A673 (cell line): ENCODE data around the gene ATP2C1. TPM values are rescaled to one million over a fixed set of nuclear protein-coding genes. Genes with fewer than 3 reads are reported as not detected.

ENCODE experiments used
- BruUV-seq: library from RNA; stranded (reverse); fragments of 400-500 nt; replicated peaks from 2 replicates; lab custom pipeline; 2021; lab: Mats Ljungman, UMichigan
- CTCF ChIA-PET: fragments of 300-600 bp; sonication (Branson Sonifier 250); formaldehyde crosslinking; loops from one replicate; lab custom pipeline; 2022; ENCODE audit warnings: antibody characterized with exemption; lab: Charles Lee
- POLR2A ChIA-PET: fragments of 300-600 bp; sonication (Branson Sonifier 250); formaldehyde crosslinking; loops from one replicate; lab custom pipeline; 2022; ENCODE audit warnings: antibody characterized with exemption; ENCODE audit not compliant: low non-redundant PET; lab: Charles Lee
- DNase-seq: peaks from one replicate; pipeline ENCODE4 v3.0.0-alpha.2; 2015; ENCODE audit warnings: low spot score
- H3K27ac ChIP-seq: fragments of 200-600 bp; sonication (generic); 2 replicates; pipeline ENCODE4 v1.5.1; 2016; ENCODE audit warnings: mixed run types, low read depth, mild to moderate bottlenecking, mixed read lengths, antibody characterized with exemption, low read length; ENCODE audit not compliant: poor library complexity, severe bottlenecking
- H3K27me3 ChIP-seq: fragments of 200-600 bp; sonication (generic); replicated peaks from 2 replicates; pipeline ENCODE4 v1.6.1; 2017; ENCODE audit warnings: mixed run types, low read depth, mild to moderate bottlenecking, mixed read lengths, antibody characterized with exemption, low read length; ENCODE audit not compliant: insufficient read depth, poor library complexity
- H3K36me3 ChIP-seq: fragments of 200-600 bp; sonication (generic); 2 replicates; pipeline ENCODE4 v1.6.1; 2016; ENCODE audit warnings: mixed run types, mild to moderate bottlenecking, mixed read lengths, antibody characterized with exemption, low read length; ENCODE audit not compliant: insufficient read depth, poor library complexity, severe bottlenecking
- H3K4me1 ChIP-seq: fragments of 200-600 bp; sonication (generic); 2 replicates; pipeline ENCODE4 v1.6.1; 2017; ENCODE audit warnings: mixed run types, mild to moderate bottlenecking, mixed read lengths, antibody characterized with exemption, low read length; ENCODE audit not compliant: insufficient read depth, poor library complexity, severe bottlenecking
- H3K4me3 ChIP-seq: fragments of 200-600 bp; sonication (generic); 2 replicates; pipeline ENCODE4 v1.5.1; 2016; ENCODE audit warnings: low read depth, mixed run types, mild to moderate bottlenecking, mixed read lengths, low read length; ENCODE audit not compliant: poor library complexity, severe bottlenecking
- H3K9me3 ChIP-seq: fragments of 200-600 bp; sonication (generic); 2 replicates; pipeline ENCODE4 v1.6.1; 2016; ENCODE audit warnings: mixed run types, low read depth, mild to moderate bottlenecking, mixed read lengths, antibody characterized with exemption, low read length; ENCODE audit not compliant: poor library complexity, severe bottlenecking
- EZH2 ChIP-seq: fragments of 200-600 bp; sonication (generic); IDR thresholded peaks from 2 replicates; pipeline ENCODE4 v1.6.1; 2017; ENCODE audit warnings: borderline replicate concordance, low read depth, mild to moderate bottlenecking, mixed read lengths, antibody characterized with exemption, low read length; ENCODE audit not compliant: poor library complexity, severe bottlenecking
- intact Hi-C: fragments of 100-400 bp; cut with micrococcal nuclease; formaldehyde crosslinking; loops from one replicate; pipeline ENCODE4 v1.10.0; 2022; ENCODE audit not compliant: unreplicated experiment
- total RNA-seq: library from RNA; stranded (reverse); gene quantifications from 2 replicates; pipeline ENCODE4 v1.2.3, GENCODE V29; 2021
- TF ChIP-seq, protein P1 (sequence below): fragments of 300-800, 200-600 bp; sonication (generic); conservative IDR thresholded peaks from 2 replicates; pipeline ENCODE4 v1.5.1; 2017; ENCODE audit warnings: low read depth, mild to moderate bottlenecking, antibody characterized with exemption, low read length, moderate library complexity, mixed read lengths

The ATP2C1 gene
- total RNA-seq, 1 experiment from 2014 or later, result 75.9 TPM

DNA sequence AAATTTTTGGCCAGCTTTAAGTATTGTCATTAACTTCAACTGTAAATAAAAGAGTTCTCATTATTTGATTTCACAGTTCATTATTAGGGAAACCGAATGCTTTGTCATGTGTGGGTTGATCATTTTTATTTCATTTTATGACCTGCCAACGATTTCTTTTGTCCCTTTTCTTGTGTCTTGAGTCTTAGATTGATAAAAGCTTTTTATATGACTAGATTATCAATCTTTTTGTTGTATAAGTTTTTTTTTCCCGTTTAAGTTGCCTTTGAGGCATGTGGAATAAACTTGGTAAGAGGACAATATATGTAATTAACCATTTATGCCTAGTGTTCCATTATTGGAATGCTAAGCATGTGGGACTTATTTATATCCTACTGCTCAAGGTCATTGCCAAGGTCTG, 62.8 kb downstream of the ATP2C1 start:
- TF ChIP-seq, protein P1, sequence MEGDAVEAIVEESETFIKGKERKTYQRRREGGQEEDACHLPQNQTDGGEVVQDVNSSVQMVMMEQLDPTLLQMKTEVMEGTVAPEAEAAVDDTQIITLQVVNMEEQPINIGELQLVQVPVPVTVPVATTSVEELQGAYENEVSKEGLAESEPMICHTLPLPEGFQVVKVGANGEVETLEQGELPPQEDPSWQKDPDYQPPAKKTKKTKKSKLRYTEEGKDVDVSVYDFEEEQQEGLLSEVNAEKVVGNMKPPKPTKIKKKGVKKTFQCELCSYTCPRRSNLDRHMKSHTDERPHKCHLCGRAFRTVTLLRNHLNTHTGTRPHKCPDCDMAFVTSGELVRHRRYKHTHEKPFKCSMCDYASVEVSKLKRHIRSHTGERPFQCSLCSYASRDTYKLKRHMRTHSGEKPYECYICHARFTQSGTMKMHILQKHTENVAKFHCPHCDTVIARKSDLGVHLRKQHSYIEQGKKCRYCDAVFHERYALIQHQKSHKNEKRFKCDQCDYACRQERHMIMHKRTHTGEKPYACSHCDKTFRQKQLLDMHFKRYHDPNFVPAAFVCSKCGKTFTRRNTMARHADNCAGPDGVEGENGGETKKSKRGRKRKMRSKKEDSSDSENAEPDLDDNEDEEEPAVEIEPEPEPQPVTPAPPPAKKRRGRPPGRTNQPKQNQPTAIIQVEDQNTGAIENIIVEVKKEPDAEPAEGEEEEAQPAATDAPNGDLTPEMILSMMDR, result no peak
- TF ChIP-seq EZH2, result no peak
- intact Hi-C loops, result no loop called here
- no peaks in the 10 kb centered on the region for H3K4me1 ChIP-seq
- ChIA-PET POLR2A (no interaction called here), CTCF (no interaction called here)
- no peak overlapping the region for H3K4me3 ChIP-seq
- H3K9me3 ChIP-seq, result no peaks in the 10 kb centered on the region
- H3K27me3 ChIP-seq, result no peaks in the 10 kb centered on the region
- no peak overlapping the region for H3K27ac ChIP-seq
- DNase-seq, result no peak
- BruUV-seq, result no TSS peak
- peaks cover 19% of the 10 kb centered on the region for H3K36me3 ChIP-seq

DNA sequence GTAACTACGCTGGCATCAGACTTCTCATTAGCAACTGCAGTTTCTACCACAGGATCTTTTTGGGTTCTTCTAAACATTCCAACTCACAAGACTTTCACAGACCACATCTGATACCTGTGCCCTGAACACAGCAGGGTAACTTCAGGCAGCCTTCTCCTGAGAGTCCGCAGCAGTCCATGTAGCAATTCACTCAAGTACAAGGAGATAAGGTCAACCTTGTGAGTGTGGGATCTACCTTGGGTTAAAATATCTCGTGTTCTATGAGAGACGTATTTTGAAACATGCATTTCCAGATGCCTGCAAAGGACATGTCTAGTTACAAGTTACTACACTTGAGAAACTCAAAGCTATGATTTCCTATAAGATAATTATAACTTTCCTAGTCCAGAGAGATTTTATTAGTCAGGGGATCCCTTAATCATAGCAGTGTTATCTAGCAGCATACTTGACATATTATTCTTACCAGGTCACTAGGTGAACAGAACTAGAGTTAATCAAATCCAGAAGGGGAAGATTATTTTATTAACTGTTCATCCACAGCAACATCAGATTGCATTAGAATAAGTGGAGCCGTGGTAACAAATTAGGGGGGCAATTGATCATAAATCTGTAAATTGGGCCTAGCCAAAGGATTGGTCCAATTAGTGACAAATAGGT, 66.4 kb downstream of the ATP2C1 start:
- Histone ChIP-seq H3K27ac (no peak overlapping the region), H3K4me1 (peaks cover 10% of the 10 kb centered on the region)
- intact Hi-C loops, result no loop called here

DNA sequence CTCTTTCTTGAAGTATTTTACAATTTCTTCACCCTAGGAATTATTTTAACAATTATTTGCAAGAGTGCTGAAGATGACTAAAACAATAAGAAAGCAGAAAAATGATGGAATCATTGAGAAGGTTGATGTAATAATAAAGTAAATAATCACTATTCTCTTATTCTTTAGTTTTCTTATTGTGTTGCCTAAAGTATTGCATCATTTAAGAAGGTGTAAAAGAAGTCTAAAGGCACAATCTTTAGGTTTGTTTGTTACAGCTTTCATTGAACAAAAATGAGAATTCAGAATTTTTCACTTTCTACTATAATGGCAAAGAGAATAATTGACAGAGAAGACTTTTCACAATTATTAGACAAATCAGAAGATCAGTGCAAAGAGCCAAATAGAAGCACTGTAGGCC, 67.6 kb downstream of the ATP2C1 start:
- POLR2A ChIA-PET, result no interaction called here
- no TSS peak for BruUV-seq
- intact Hi-C loops, result no loop called here
- TF ChIP-seq EZH2, result no peak
- TF ChIP-seq, protein P1, result no peak
- Histone ChIP-seq H3K4me3 (no peak overlapping the region), H3K9me3 (no peaks in the 10 kb centered on the region), H3K27ac (no peak overlapping the region), H3K36me3 (peaks cover 19% of the 10 kb centered on the region), H3K27me3 (no peaks in the 10 kb centered on the region), H3K4me1 (peaks cover 10% of the 10 kb centered on the region)
- CTCF ChIA-PET, result no interaction called here
- DNase-seq, result no peak

More for the DNA sequence above, 66.4 kb downstream of the ATP2C1 start:
- Histone ChIP-seq H3K36me3 (peaks cover 19% of the 10 kb centered on the region), H3K9me3 (no peaks in the 10 kb centered on the region), H3K4me3 (no peak overlapping the region), H3K27me3 (no peaks in the 10 kb centered on the region)
- DNase-seq, result no peak
- ChIA-PET POLR2A (no interaction called here), CTCF (no interaction called here)
- BruUV-seq, result no TSS peak
- no peak for TF ChIP-seq EZH2
- TF ChIP-seq, protein P1, result no peak
